NCI-H2227 treated with DMSO at 0.1 percent for 48 hours (cell line): ENCODE results near the gene PRKAR1A.
"Not testable (repeated sequence)": the region's sequence is repeated elsewhere in the genome, so short reads cannot be mapped to it uniquely, and the experiment has no call there.

Experiments used
- DNase-seq: peaks from one replicate; lab custom pipeline; 2025; lab: John Stamatoyannopoulos, UW

PRKAR1A gene

GRCh38 chr17:68512247-68512959 is at the start of gene PRKAR1A:
TSS of gene PRKAR1A (plus strand) at chr17:68512430. CDS start at chr17:68515400, 2,970 bp downstream.
- peak; percentile 93 for DNase-seq

- no peak for DNase-seq
Observed at GRCh38 chr17:68463211-68464019, 48.8 kb upstream of the PRKAR1A start.

GRCh38 chr17:68468334-68468733 is 43.9 kb upstream of the PRKAR1A start:
- no peak for DNase-seq

- no peak for DNase-seq
Observed at GRCh38 chr17:68468788-68469187, 43.4 kb upstream of the PRKAR1A start.

GRCh38 chr17:68470961-68471360 is 41.3 kb upstream of the PRKAR1A start:
- no peak for DNase-seq

- DNase-seq, result no peak
Observed at GRCh38 chr17:68480885-68481284, 31.3 kb upstream of the PRKAR1A start.

GRCh38 chr17:68482576-68483041 is 29.6 kb upstream of the PRKAR1A start:
- no peak for DNase-seq

GRCh38 chr17:68484458-68484857 is 27.8 kb upstream of the PRKAR1A start:
- DNase-seq, result no peak

GRCh38 chr17:68489919-68490318 is 22.3 kb upstream of the PRKAR1A start:
- no peak for DNase-seq

- DNase-seq, result no peak
Observed at GRCh38 chr17:68491381-68492231, 20.6 kb upstream of the PRKAR1A start.

- not testable (repeated sequence) for DNase-seq
Observed at GRCh38 chr17:68492394-68493054, 19.7 kb upstream of the PRKAR1A start.

GRCh38 chr17:68495081-68495480 is 17.1 kb upstream of the PRKAR1A start:
- no peak for DNase-seq

- DNase-seq, result no peak
Observed at GRCh38 chr17:68497885-68498319, 14.3 kb upstream of the PRKAR1A start.

GRCh38 chr17:68498479-68499326 is 13.5 kb upstream of the PRKAR1A start:
- DNase-seq, result no peak

- DNase-seq, result no peak
Observed at GRCh38 chr17:68499587-68499986, 12.6 kb upstream of the PRKAR1A start.

GRCh38 chr17:68501074-68501473 is 11.2 kb upstream of the PRKAR1A start:
- no peak for DNase-seq

- no peak for DNase-seq
Observed at GRCh38 chr17:68505951-68506350, 6.3 kb upstream of the PRKAR1A start.

GRCh38 chr17:68507576-68507975 is 4.7 kb upstream of the PRKAR1A start:
- DNase-seq, result no peak

GRCh38 chr17:68509141-68510057 is 2.8 kb upstream of the PRKAR1A start:
- DNase-seq, result no peak

GRCh38 chr17:68511254-68511670 is 968 bp upstream of the PRKAR1A start:
- DNase-seq, result peak; percentile 61
